Uterine smooth muscle cell (primary cell): ENCODE results near the gene ZC3H4. TPM values are rescaled to one million over a fixed set of nuclear protein-coding genes. Genes with fewer than 3 reads are reported as not detected.

Experiments
- total RNA-seq: library from RNA; depleted of rRNA; stranded (reverse); fragments of >200 nt; gene quantifications from 2 replicates; pipeline ENCODE4 v1.2.3, GENCODE V29; 2014

The ZC3H4 gene
- 14.8 and 17.6 TPM in 2 replicates for total RNA-seq

GRCh38 chr19:47112997-47113849 is at the start of gene ZC3H4:
Gene ZC3H4, minus strand, starts transcription at chr19:47113776. Its CDS starts 1,192 bp downstream, at chr19:47112584.

GRCh38 chr19:47130589-47131227 is 17.1 kb upstream of the ZC3H4 start, which contains the start of gene SAE1:
Gene SAE1, plus strand, starts transcription at chr19:47130835. Its CDS starts 96 bp downstream, at chr19:47130931.

GRCh38 chr19:47019431-47020041 is 94.0 kb downstream of the ZC3H4 start, which contains the start of gene NPAS1:
Gene NPAS1, plus strand, starts transcription at chr19:47019837. Its CDS starts 1,211 bp downstream, at chr19:47021048.

Other genes starting within 250 kb of the ZC3H4 start
- 0.33 and 0.50 TPM in 2 replicates for gene NPAS1, start 93.9 kb downstream of the ZC3H4 start, total RNA-seq
- 19.1 and 23.7 TPM in 2 replicates for gene TMEM160, start 65.2 kb downstream of the ZC3H4 start, total RNA-seq
- gene SAE1, start 17.1 kb upstream of the ZC3H4 start, total RNA-seq = 143 and 253 TPM in 2 replicates
- 12.2 and 27.0 TPM in 2 replicates for gene BBC3, start 117.4 kb upstream of the ZC3H4 start, total RNA-seq
- gene CCDC9, start 142.7 kb upstream of the ZC3H4 start, total RNA-seq = 9.5 and 13.2 TPM in 2 replicates
- 2.4 and 3.1 TPM in 2 replicates for gene INAFM1, start 161.1 kb upstream of the ZC3H4 start, total RNA-seq
- 0.12 and 0.66 TPM in 2 replicates for gene C5AR1, start 196.1 kb upstream of the ZC3H4 start, total RNA-seq
- gene C5AR2, start 218.4 kb upstream of the ZC3H4 start, total RNA-seq = under 0.01 TPM in 1 of 2 replicates, not detected in the other
- gene DHX34, start 235.5 kb upstream of the ZC3H4 start, total RNA-seq = 12.3 and 15.6 TPM in 2 replicates